Stimulated activated CD8-positive, alpha-beta memory T cell treated with anti-CD3 and anti-CD28 coated beads, Interleukin-7, amount 100 ng/mL, for 48 hours (primary cell): Measurements from ENCODE around the gene KCNMA1.

Experiments used
- DNase-seq, 2 donors: peaks; one replicate each; pipeline ENCODE4 v3.0.0-alpha.2; 2020; ENCODE audit warnings: low read depth in 1 of 2; ENCODE audit errors: extremely low read depth in 1 of 2

The KCNMA1 gene

GRCh38 chr10:76983624-76984023 lies 654.0 kb downstream of the KCNMA1 start:
- no peak for DNase-seq

DNA sequence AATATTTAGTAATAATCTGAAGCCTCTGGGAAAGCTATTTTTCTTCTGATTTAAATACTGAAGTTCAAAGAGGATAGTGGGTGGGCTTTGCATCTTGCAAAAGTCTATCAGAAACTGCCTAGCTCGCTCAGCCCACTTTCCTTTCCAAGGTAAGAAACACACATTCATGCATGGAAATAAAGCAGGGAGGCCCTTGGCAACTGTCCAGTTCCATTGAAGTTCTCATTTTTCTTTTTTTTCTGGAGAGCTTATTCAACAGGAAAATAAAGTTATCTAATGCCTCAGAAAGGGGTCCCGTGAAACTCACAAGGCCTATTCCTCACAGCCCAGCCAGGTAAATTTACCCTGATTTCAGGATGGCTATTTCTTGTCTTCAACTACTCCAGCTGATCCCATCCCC lies 654.9 kb downstream of the KCNMA1 start:
- DNase-seq, result no peak

GRCh38 chr10:76981251-76981650 lies 656.4 kb downstream of the KCNMA1 start:
- no peak for DNase-seq

DNA sequence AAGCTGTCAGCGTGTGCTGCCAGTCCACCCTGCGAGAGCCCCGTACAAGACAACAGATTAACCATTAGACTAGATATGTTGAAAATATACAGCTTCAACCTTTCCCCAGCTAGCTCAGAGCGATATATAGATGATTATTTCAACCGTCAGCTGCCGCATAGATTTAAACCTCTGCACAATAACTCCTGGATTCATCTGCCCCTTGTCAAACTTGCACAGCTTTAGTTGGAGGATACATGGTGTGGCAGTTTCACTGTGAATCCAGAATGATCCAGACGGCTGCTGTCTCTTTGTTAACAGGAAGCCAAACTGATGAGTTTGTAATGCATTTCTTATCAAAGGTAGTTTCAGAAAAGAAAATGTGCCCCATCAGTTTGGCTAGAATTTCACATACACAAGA lies 659.7 kb downstream of the KCNMA1 start:
- no peak for DNase-seq

DNA sequence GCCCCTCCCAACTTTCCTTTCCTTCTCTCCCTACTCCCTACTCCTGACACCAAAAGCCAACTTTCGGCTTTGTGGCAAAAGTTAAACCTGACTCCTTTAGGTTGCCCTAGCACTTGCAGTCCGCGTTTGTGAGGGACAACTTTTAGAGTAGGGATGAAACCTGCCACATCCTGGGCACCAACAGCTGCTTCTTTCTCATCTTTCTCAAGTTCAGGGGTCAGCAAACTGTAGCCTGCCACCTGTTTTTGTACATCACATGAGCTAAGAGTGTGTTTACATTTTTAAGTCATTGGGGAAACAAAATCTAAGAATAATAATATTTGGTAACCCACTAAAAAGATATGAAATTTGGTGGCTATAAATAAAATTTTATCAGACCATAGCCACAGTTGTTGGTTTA lies 660.6 kb downstream of the KCNMA1 start:
- DNase-seq, result no peak

GRCh38 chr10:76976142-76976541 lies 661.5 kb downstream of the KCNMA1 start:
- no peak for DNase-seq

DNA sequence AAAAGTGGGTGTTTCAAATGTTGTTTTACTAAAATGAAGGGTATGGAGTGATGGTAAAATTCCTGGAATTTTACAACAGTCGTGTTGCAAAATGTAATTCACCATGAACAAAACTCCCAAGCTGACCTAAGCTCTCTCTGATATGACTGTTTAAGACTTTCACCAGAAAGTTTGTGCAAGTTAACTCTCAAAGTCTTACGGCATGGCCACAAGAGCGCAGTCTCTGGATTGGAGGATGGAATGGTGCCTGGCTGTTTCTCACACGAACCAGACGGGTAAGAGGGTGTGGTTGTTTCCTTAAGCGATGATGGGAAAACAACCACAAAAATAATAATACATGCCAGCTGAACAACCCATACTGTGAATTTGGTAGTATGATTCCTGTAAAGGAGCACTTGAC lies 662.5 kb downstream of the KCNMA1 start:
- no peak for DNase-seq

DNA sequence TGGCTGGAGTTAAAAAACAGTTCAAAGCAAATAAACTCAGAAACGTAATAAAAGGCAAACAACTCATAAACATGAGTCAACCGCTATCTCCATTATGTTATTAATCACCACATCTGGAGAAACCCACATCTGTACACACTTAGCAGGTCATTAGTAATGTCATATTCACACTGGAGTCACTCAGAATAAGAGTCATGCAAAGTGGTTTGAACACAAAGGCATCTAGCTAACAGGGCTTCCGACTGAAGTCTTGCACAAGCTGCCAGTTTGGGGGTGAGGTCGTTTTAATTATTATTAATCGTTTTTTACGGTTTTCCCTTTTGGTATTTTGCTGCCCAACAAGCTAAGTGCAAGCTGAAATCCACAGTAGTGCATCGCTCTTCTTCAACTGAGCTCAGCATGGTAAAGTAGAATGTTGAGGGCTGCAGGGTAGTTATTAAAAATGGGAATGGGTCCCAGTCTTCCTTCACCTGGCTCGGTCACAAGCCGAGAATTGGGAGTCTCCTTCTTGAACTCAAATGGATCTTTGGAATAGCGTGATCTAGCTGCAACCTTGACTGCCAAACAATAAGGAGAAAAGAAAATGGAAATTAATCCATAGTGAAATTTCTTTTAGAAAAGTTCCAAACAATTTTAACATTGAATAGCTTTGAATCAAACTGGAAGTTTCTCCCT lies 663.5 kb downstream of the KCNMA1 start:
- DNase-seq, result no peak

DNA sequence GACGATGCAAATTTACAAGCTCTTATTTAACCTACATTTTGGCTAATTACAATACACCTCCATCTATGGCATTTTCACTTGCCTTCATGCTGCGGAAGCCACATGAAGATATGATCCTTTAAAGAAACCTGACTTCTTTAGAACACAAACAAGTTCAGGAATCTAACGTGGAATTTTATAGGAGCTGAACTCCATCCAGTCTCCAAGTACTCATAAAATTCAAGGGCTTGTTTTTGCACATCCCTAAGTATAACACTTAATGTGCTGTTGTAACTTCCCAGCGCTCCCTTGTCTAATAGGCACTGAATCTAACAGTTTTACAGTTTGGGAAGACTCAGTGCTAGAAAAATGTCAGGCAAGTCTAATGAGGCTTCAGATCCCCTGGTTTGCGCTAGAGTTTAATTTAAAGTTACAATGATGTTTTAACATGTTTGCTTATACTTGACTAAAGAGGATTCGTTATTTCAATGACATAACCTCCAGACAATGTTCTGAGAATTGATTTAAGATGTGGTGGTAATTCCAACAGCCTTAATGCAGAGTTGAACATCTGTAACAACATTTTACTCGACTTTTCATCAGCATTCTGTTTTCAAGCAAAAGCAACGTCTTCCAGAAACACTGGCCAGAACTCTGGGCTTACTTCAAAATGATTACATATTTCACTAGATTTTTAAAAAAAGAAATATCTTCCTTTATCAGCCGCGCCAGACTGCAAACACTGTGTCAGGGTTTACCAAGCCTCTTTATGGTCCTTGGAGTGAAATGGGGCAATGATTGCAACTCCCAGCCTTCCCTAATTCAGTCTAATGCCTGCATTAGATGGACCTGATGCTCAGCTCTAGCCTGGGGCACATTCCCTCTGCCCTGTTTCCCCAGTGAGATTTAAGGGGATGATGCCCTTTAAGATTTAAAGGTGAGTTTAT lies 664.3 kb downstream of the KCNMA1 start:
- no peak for DNase-seq

DNA sequence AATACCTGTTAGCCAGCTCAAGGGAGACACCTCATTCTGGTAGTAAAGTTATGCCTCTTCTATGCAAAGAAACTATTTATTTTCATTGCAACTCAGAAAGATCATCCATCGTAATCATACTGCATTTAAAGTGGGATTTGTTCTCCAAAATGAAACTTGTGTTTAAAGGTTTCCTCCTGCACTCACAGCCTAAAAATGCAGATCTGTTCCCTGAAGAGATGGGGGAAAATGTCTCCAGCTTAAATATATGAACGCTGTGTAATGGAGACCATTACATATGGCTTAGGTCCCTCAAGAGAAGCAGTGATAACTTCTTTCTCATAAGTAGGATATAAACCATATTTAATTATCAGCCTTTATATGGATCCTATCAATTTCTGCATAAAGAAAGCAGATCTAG lies 665.1 kb downstream of the KCNMA1 start:
- DNase-seq, result no peak

DNA sequence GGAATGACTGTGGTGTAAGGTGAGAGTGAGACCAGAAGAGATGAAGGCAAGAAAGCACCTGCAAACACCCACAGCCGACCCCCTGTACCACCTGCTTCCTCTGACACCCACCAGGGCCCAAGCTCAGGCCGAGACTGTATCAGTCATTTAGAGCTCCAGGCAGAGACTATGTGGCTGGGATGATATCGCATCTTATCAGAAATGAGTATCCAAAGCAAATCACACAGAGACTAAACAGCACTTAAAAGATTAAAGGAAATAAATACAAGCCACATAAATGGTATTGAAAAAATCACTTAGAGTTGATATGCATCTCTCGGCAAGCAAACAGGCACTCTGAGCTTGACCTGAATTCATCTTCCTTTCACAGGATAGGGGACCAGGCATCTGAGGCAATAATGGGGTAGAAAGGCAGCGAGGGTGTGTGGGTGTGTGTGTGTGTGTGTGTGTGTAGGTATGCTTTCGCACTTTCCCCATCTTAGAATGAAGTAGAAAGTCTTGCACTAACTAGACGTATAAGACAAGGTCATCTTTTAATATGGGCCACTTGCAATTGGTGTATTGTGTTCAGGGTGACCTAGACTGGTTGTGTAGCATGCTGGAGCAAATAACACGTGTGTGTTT lies 665.9 kb downstream of the KCNMA1 start:
- DNase-seq, result no peak

DNA sequence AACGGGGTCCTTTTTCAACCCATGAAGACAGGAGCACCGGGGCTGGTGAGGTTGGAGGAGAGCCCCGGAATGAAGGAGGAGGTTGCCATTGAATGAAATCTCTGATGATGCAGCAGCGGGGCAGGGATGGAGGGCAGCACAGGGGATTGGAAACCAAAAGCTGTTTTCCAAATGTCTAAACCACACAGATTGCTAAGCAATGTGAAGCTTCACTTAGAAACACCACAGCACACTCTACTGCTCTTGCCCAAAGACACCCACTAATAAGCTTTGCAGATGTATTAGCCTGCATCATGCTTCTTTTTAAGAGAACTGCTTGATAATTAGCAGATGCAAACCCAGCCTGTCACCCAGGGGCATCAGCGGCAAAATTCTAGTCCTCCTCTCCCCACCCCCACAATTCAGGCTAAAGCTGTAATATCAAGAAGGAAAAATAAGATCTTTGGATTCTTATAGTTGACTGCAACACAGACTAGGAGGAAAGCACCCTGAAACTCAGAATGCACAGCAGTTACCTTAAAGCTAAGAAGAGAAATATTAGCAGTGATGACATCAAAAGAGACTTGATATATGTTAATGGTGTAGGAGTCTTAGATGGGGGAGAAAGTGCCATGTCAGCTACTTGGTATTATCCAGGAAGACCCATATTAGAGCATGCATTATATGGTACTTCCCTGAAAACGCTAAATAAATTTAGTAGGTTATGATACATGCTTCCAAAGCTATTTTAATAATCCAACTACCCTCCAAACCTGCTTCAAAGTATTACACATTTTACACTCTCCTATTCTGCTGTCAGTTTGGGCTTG lies 666.7 kb downstream of the KCNMA1 start:
- DNase-seq, result no peak

GRCh38 chr10:76969366-76969948 lies 668.2 kb downstream of the KCNMA1 start:
- no peak for DNase-seq

GRCh38 chr10:76968483-76968882 lies 669.1 kb downstream of the KCNMA1 start:
- no peak for DNase-seq

DNA sequence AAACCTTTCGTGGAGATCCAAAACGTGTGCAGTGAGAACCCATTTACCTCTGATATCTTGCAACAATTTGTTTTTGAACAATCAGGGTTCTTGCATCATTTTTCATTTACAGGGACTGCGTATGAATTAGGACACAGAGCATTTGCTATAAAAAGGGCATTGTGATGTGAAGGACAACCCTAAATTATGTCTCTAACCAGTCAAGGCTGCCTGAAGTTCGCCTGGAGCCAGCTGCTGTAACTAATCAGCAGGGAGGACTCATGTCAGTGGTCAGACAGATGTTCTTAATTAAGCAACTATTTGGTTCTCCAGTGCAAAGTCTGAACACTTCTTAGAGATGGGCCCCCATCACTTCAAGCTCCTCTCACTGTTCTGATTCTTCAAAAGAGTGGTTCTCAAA lies 674.8 kb downstream of the KCNMA1 start:
- no peak for DNase-seq

GRCh38 chr10:76961841-76962240 lies 675.8 kb downstream of the KCNMA1 start:
- no peak for DNase-seq

DNA sequence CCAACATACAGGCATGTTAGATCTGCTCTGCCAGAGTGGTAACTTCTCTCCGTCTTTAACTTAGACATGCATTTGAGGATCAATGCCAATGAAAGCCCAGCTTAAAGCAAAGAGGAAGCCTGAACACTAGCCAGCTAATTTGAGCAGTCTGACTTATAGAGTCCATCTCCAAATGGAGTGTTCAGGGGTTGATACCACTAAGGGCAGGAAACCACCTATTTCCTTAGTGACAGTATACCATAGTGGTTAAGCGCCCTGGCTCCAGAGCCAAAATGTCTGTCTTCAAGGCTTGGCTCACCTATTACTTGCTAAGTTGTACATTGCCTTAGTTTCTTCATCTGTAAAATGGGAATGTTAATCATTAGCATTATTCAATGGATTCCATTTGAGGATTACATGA lies 678.5 kb downstream of the KCNMA1 start:
- no peak for DNase-seq

DNA sequence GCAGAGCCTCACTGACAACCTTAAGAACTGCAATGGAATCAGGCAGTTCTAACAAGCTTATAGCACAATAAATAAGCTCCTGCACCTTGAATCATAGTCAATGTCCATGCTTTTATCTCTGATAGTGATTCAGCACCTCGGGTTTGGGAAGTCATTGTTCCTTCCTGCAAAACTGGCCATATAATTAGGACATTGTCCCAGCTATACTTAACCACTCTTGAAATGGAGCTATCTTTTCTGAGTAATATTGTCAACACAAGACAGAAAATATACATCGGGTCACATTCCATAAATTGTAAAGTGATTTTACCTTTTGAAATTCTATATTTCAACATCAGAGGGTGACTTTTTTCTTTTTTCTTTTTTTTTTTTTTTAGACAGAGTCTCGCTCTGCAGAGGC lies 682.8 kb downstream of the KCNMA1 start:
- no peak for DNase-seq

GRCh38 chr10:76950354-76950753 lies 687.3 kb downstream of the KCNMA1 start:
- no peak for DNase-seq

DNA sequence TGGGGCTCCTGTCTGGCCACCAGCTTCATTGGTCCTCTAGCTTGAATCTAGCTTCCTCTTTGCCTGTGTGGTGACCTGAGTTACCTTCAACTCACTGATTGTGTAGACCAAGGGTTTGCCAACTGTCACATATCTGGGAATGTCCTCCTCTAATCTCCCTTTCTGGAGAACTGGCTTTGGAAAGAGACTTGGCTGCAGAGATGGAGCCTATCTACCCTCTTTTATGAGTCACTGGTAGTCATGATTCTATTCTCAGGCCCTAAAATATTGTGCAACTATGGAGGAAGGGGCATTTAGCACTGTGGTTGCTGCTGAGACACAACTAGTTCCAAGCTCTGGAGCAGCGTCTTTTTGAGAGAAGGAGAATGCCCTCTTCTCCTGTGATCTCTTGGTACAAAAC lies 691.3 kb downstream of the KCNMA1 start:
- DNase-seq, result no peak

GRCh38 chr10:76945166-76945565 lies 692.4 kb downstream of the KCNMA1 start:
- no peak for DNase-seq
